GM23338 (cell line): Measurements from ENCODE around the gene BDP1. TPM values are rescaled to one million over a fixed set of nuclear protein-coding genes. Genes with fewer than 3 reads are reported as not detected.
A peak's percentile ranks its signal among the peaks of the same experiment; 100 is the strongest.
"Not testable (repeated sequence)": the region's sequence is repeated elsewhere in the genome, so short reads cannot be mapped to it uniquely, and the experiment has no call there.

Source experiments
- ATAC-seq: fragments of 200-7000 bp; cut with Tn5 transposase; 3 replicates; pipeline ENCODE4 v1.9.1; 2020
- DNase-seq: peaks from one replicate; pipeline ENCODE4 v3.0.0-alpha.2; 2015; ENCODE audit warnings: low spot score
- H2AFZ ChIP-seq: fragments of 200-600 bp; sonication (generic); 2 replicates; pipeline ENCODE4 v1.8.0; 2016; ENCODE audit warnings: antibody characterized with exemption, mild to moderate bottlenecking, moderate library complexity
- H3F3A ChIP-seq: fragments of 200-600 bp; sonication (generic); replicated peaks from 2 replicates; pipeline ENCODE4 v1.8.0; 2017; ENCODE audit warnings: antibody characterized with exemption, mixed run types, low read depth
- H3K27ac ChIP-seq: fragments of 200-600 bp; sonication (generic); 2 replicates; pipeline ENCODE4 v1.6.1; 2016; ENCODE audit warnings: low read depth
- H3K27me3 ChIP-seq: fragments of 200-600 bp; sonication (generic); 2 replicates; pipeline ENCODE4 v1.8.0; 2016; ENCODE audit warnings: mild to moderate bottlenecking, mixed run types, moderate library complexity; ENCODE audit not compliant: insufficient read depth
- H3K36me3 ChIP-seq: fragments of 200-600 bp; sonication (generic); 2 replicates; pipeline ENCODE4 v1.8.0; 2016; ENCODE audit warnings: mild to moderate bottlenecking; ENCODE audit not compliant: insufficient read depth
- H3K4me1 ChIP-seq: fragments of 200-600 bp; sonication (generic); 2 replicates; pipeline ENCODE4 v1.8.0; 2016; ENCODE audit warnings: mild to moderate bottlenecking, moderate library complexity; ENCODE audit not compliant: insufficient read depth
- H3K4me2 ChIP-seq: fragments of 200-600 bp; sonication (generic); 2 replicates; pipeline ENCODE4 v1.7.1; 2017; ENCODE audit warnings: mixed run types
- H3K4me3 ChIP-seq: fragments of 200-600 bp; sonication (generic); 2 replicates; pipeline ENCODE4 v1.6.1; 2016; ENCODE audit warnings: mixed run types
- H3K79me2 ChIP-seq: fragments of 200-600 bp; sonication (generic); replicated peaks from 2 replicates; pipeline ENCODE4 v1.8.0; 2017; ENCODE audit warnings: mild to moderate bottlenecking; ENCODE audit not compliant: insufficient read depth
- H3K9me2 ChIP-seq: fragments of 200-600 bp; sonication (generic); 2 replicates; pipeline ENCODE4 v1.8.0; 2017; ENCODE audit not compliant: insufficient read depth
- H4K20me1 ChIP-seq: fragments of 200-600 bp; sonication (generic); replicated peaks from 2 replicates; pipeline ENCODE4 v1.8.0; 2017; ENCODE audit warnings: mild to moderate bottlenecking; ENCODE audit not compliant: insufficient read depth
- H3K27ac Mint-ChIP-seq: 2 replicates; pipeline ENCODE4 v1.8.0; 2020; ENCODE audit warnings: inconsistent platforms, mild to moderate bottlenecking, moderate library complexity, mixed read lengths
- H3K27me3 Mint-ChIP-seq: 3 replicates; pipeline ENCODE4 v1.8.0; 2022; ENCODE audit warnings: low read depth, mild to moderate bottlenecking, moderate library complexity, mixed read lengths, inconsistent platforms; ENCODE audit not compliant: insufficient read depth, poor library complexity
- H3K36me3 Mint-ChIP-seq: 3 replicates; pipeline ENCODE4 v1.8.0; 2021; ENCODE audit warnings: low read depth, mild to moderate bottlenecking, inconsistent platforms, moderate library complexity, mixed read lengths
- H3K4me1 Mint-ChIP-seq: 3 replicates; pipeline ENCODE4 v1.8.0; 2020; ENCODE audit warnings: mild to moderate bottlenecking, inconsistent platforms, mixed read lengths
- H3K4me3 Mint-ChIP-seq: 3 replicates; pipeline ENCODE4 v1.8.0; 2021; ENCODE audit warnings: moderate library complexity, mild to moderate bottlenecking, inconsistent platforms, mixed read lengths
- H3K9me3 Mint-ChIP-seq: 3 replicates; pipeline ENCODE4 v1.8.0; 2020; ENCODE audit warnings: moderate library complexity, mild to moderate bottlenecking, inconsistent platforms, mixed read lengths
- EZH2 ChIP-seq: fragments of 200-600 bp; sonication (generic); IDR thresholded peaks from one replicate; pipeline ENCODE4 v1.8.0; 2017; ENCODE audit warnings: antibody characterized with exemption, mild to moderate bottlenecking, low read depth; ENCODE audit not compliant: unreplicated experiment
- JUNB ChIP-seq: IDR thresholded peaks from one replicate; pipeline ENCODE4 v1.6.1; 2016; ENCODE audit warnings: antibody characterized with exemption; ENCODE audit not compliant: unreplicated experiment
- POLR2AphosphoS5 ChIP-seq: IDR thresholded peaks from 2 replicates; pipeline ENCODE4 v1.6.1; 2016; ENCODE audit warnings: antibody characterized with exemption, low read depth
- STAT1 ChIP-seq: IDR thresholded peaks from one replicate; pipeline ENCODE4 v1.6.1; 2016; ENCODE audit warnings: antibody characterized with exemption; ENCODE audit not compliant: unreplicated experiment
- ZNF114 ChIP-seq: fragments of 250-450 bp; sonication (Bioruptor Pico); IDR thresholded peaks from 2 replicates; pipeline ENCODE4 v1.5.0; 2020; ENCODE audit warnings: mild to moderate bottlenecking, moderate library complexity
- ZNF331 ChIP-seq: fragments of 250-450 bp; sonication (Bioruptor Pico); IDR thresholded peaks from 2 replicates; pipeline ENCODE4 v1.5.0; 2020; ENCODE audit warnings: low read depth, mild to moderate bottlenecking, moderate library complexity
- polyA plus RNA-seq: library from polyadenylated mRNA; unstranded; fragments of >200 nt; fragmentation: Nextera tagmentation; extraction: Ambion mirVana; gene quantifications from 2 replicates; pipeline ENCODE4 v1.2.1, GENCODE V29; 2016
- total RNA-seq: library from RNA; depleted of rRNA; stranded (reverse); fragments of >200 nt; shearing (Covaris generic); gene quantifications from 2 replicates; pipeline ENCODE4 v1.2.3, GENCODE V29; 2014
- TF ChIP-seq, protein P1 (sequence below), 2 experiments: fragments of 200-600 bp in 1 of 2; sonication (generic) in 1 of 2; conservative IDR thresholded peaks; 2 replicates each; pipeline versions ENCODE4 v1.5.1 to v1.6.1; 2016 to 2017; ENCODE audit warnings: antibody characterized with exemption in 2 of 2, low read depth in 2 of 2, mild to moderate bottlenecking in 2 of 2, moderate library complexity in 1 of 2
- TF ChIP-seq, protein P2 (sequence below): IDR thresholded peaks from one replicate; pipeline ENCODE4 v1.6.1; 2018; ENCODE audit warnings: antibody characterized with exemption; ENCODE audit not compliant: unreplicated experiment
- TF ChIP-seq, protein P3 (sequence below): IDR thresholded peaks from 2 replicates; pipeline ENCODE4 v1.6.1; 2016; ENCODE audit warnings: antibody characterized with exemption

Gene BDP1
- total and polyA plus RNA-seq, 2 experiments from 2014 or later = 41.8 to 54.4 TPM

DNA sequence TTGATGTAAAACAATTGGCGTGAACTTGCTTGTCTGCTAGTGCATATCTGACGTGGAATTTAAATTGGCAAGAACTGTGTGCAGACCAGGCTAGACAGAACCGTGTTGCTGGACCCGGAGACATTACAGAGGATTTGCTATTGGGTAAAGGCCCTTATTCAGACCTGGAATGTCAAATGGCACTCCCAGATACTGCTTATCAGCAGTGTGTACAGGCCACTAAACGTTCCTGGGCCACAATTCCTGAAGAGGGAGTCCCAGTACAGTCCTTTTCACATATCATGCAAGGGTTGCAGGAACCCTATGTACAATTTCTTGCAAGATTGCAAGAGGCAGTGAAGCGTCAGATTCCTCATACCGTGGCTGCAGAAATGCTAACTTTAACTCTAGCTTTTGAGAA, 118.1 kb downstream of the BDP1 start:
- H3K4me2 ChIP-seq = no peak overlapping the region
- Mint-ChIP-seq H3K27me3 (peaks cover under 1% of the 10 kb centered on the region), H3K27ac (no peak overlapping the region), H3K9me3 (peaks cover 10% of the 10 kb centered on the region; the same call in 2 of the 3 replicates), H3K36me3 (peaks cover 17% of the 10 kb centered on the region; the same call in 2 of the 3 replicates), H3K4me1 (peaks cover 12% of the 10 kb centered on the region), H3K4me3 (no peak overlapping the region)
- H3F3A ChIP-seq = 0 out of 2 replicates have a peak, but pooled peaks cover 6% of the 10 kb centered on the region
- no peak overlapping the region for H2AFZ ChIP-seq
- no peak for ATAC-seq
- H3K79me2 ChIP-seq = no peaks in the 10 kb centered on the region
- 0 out of 2 replicates have a peak, but pooled peaks cover 7% of the 10 kb centered on the region for H3K36me3 ChIP-seq
- no peak overlapping the region for H3K27ac ChIP-seq
- no peaks in the 10 kb centered on the region for H3K4me1 ChIP-seq
- no peak for TF ChIP-seq JUNB
- TF ChIP-seq, protein P1, sequence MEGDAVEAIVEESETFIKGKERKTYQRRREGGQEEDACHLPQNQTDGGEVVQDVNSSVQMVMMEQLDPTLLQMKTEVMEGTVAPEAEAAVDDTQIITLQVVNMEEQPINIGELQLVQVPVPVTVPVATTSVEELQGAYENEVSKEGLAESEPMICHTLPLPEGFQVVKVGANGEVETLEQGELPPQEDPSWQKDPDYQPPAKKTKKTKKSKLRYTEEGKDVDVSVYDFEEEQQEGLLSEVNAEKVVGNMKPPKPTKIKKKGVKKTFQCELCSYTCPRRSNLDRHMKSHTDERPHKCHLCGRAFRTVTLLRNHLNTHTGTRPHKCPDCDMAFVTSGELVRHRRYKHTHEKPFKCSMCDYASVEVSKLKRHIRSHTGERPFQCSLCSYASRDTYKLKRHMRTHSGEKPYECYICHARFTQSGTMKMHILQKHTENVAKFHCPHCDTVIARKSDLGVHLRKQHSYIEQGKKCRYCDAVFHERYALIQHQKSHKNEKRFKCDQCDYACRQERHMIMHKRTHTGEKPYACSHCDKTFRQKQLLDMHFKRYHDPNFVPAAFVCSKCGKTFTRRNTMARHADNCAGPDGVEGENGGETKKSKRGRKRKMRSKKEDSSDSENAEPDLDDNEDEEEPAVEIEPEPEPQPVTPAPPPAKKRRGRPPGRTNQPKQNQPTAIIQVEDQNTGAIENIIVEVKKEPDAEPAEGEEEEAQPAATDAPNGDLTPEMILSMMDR (conservative IDR thresholded peaks at IDR 0.05; ENCODE audit: low read depth in 2 of 2) = peak in 1 of 2 experiments; percentile 16; a peak in 1 of 4 replicates
- H3K9me2 ChIP-seq = peaks cover 7% of the 10 kb centered on the region; the same call in 1 of the 2 replicates
- H3K4me3 ChIP-seq = no peak overlapping the region
- H3K27me3 ChIP-seq = no peaks in the 10 kb centered on the region
- no peaks in the 10 kb centered on the region; the same call in 1 of the 2 replicates for H4K20me1 ChIP-seq
- DNase-seq = no peak

DNA sequence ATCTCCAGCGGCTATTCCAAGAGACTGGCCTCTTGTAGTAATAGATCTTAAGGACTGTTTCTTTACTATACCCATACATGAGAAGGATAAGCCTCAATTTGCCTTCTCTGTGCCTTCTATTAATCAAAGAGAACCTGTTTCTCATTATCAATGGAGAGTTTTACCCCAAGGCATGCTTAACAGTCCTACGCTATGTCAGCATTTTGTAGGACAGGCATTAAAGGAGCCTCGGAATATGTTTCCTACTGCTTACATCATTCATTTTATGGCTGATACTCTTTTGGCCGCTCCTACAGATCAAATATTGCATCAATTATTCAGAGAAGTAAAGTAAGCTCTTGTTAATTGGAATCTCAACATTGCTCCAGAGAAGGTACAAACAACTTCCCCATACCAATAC, 120.1 kb downstream of the BDP1 start:
- H3K4me3 Mint-ChIP-seq, H3F3A ChIP-seq, ATAC-seq: not testable (repeated sequence)

DNA sequence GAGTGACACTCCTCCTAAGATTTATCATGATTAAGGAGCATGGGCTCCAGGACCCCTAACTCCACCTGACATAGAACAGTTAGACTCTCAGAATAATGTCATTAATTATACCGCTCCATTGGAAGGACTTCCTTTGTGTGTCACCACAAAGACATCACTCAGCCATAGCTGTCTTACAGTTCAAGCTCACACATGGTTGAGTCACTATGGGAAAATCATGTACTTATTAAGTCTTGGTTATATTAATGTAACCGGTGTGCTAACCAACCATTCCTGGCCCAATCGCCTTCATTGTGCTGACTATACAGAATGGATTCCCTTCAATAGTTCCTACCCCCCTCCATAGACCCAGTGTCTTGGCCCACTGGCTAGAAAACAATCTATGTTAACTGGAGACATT, 120.8 kb downstream of the BDP1 start:
- no peak overlapping the region for H3K27ac Mint-ChIP-seq
- H3K9me3 Mint-ChIP-seq = peaks cover 10% of the 10 kb centered on the region; the same call in 2 of the 3 replicates
- Histone ChIP-seq H3K27ac (no peak overlapping the region), H3K9me2 (peaks cover 7% of the 10 kb centered on the region; the same call in 1 of the 2 replicates), H4K20me1 (no peaks in the 10 kb centered on the region), H3K4me2 (no peak overlapping the region), H2AFZ (no peak overlapping the region), H3K79me2 (no peaks in the 10 kb centered on the region), H3K4me1 (no peaks in the 10 kb centered on the region), H3F3A (no peaks in the 10 kb centered on the region), H3K27me3 (no peaks in the 10 kb centered on the region), H3K4me3 (no peak overlapping the region), H3K36me3 (0 out of 2 replicates have a peak, but pooled peaks cover 7% of the 10 kb centered on the region)
- H3K4me1 Mint-ChIP-seq = peaks cover 12% of the 10 kb centered on the region
- H3K27me3 Mint-ChIP-seq = peaks cover 3% of the 10 kb centered on the region
- no peak overlapping the region for H3K4me3 Mint-ChIP-seq
- DNase-seq (no peak), ATAC-seq (no peak)
- H3K36me3 Mint-ChIP-seq = peaks cover 20% of the 10 kb centered on the region; the same call in 2 of the 3 replicates
- TF ChIP-seq STAT1 (no peak), POLR2AphosphoS5 (no peak), EZH2 (no peak), ZNF331 (CRISPR knock-in tag) (no peak), ZNF114 (CRISPR knock-in tag) (no peak)
- TF ChIP-seq, protein P2, sequence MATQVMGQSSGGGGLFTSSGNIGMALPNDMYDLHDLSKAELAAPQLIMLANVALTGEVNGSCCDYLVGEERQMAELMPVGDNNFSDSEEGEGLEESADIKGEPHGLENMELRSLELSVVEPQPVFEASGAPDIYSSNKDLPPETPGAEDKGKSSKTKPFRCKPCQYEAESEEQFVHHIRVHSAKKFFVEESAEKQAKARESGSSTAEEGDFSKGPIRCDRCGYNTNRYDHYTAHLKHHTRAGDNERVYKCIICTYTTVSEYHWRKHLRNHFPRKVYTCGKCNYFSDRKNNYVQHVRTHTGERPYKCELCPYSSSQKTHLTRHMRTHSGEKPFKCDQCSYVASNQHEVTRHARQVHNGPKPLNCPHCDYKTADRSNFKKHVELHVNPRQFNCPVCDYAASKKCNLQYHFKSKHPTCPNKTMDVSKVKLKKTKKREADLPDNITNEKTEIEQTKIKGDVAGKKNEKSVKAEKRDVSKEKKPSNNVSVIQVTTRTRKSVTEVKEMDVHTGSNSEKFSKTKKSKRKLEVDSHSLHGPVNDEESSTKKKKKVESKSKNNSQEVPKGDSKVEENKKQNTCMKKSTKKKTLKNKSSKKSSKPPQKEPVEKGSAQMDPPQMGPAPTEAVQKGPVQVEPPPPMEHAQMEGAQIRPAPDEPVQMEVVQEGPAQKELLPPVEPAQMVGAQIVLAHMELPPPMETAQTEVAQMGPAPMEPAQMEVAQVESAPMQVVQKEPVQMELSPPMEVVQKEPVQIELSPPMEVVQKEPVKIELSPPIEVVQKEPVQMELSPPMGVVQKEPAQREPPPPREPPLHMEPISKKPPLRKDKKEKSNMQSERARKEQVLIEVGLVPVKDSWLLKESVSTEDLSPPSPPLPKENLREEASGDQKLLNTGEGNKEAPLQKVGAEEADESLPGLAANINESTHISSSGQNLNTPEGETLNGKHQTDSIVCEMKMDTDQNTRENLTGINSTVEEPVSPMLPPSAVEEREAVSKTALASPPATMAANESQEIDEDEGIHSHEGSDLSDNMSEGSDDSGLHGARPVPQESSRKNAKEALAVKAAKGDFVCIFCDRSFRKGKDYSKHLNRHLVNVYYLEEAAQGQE = no peak
- TF ChIP-seq, protein P1 (conservative IDR thresholded peaks at IDR 0.05; ENCODE audit: low read depth in 2 of 2) = no peak
- TF ChIP-seq, protein P3, sequence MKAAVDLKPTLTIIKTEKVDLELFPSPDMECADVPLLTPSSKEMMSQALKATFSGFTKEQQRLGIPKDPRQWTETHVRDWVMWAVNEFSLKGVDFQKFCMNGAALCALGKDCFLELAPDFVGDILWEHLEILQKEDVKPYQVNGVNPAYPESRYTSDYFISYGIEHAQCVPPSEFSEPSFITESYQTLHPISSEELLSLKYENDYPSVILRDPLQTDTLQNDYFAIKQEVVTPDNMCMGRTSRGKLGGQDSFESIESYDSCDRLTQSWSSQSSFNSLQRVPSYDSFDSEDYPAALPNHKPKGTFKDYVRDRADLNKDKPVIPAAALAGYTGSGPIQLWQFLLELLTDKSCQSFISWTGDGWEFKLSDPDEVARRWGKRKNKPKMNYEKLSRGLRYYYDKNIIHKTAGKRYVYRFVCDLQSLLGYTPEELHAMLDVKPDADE = no peak

More for the DNA sequence above, 120.1 kb downstream of the BDP1 start:
- Mint-ChIP-seq H3K9me3 (peaks cover 10% of the 10 kb centered on the region; the same call in 2 of the 3 replicates), H3K36me3 (peaks cover 20% of the 10 kb centered on the region; the same call in 2 of the 3 replicates), H3K4me1 (peaks cover 12% of the 10 kb centered on the region)
- not testable (repeated sequence) for H3K4me1 ChIP-seq, H3K27ac ChIP-seq, DNase-seq, H3K79me2 ChIP-seq, H3K9me2 ChIP-seq, H2AFZ ChIP-seq, H4K20me1 ChIP-seq, H3K27me3 Mint-ChIP-seq, H3K4me3 ChIP-seq, H3K27me3 ChIP-seq, H3K4me2 ChIP-seq, H3K36me3 ChIP-seq, H3K27ac Mint-ChIP-seq
